Measurements from ENCODE around the gene BLOC1S4.

BLOC1S4 gene

GRCh38 chr4:6709230-6710114 lies 6.5 kb upstream of the BLOC1S4 start, which contains the start of gene MRFAP1L1:
Gene MRFAP1L1 (minus strand): TSS chr4:6709865. CDS start chr4:6709629, 236 bp downstream.
- peak; percentile 98 for DNase-seq (ENCODE audit: low read depth, low spot score)

DNA sequence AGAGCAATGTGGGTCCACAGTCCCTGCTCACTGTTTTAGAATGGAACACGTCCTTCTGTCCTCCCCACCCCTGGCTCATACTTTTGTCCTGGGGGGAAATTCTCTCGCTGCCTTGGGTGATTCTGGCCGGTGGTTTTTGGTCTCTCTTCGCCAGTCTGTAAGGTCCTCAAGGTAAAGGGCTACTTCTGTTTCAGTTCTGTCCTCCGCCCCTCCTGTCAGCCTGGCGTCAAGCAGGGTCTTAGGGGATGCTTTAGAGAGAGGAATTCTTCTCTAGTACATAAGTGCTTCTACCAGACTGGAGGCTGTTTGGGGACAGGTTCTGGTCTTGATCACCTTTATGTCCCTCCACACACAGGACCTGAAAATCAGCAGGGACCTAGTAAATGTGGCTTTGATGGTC lies 5.7 kb upstream of the BLOC1S4 start:
- TF ChIP-seq, protein P1, sequence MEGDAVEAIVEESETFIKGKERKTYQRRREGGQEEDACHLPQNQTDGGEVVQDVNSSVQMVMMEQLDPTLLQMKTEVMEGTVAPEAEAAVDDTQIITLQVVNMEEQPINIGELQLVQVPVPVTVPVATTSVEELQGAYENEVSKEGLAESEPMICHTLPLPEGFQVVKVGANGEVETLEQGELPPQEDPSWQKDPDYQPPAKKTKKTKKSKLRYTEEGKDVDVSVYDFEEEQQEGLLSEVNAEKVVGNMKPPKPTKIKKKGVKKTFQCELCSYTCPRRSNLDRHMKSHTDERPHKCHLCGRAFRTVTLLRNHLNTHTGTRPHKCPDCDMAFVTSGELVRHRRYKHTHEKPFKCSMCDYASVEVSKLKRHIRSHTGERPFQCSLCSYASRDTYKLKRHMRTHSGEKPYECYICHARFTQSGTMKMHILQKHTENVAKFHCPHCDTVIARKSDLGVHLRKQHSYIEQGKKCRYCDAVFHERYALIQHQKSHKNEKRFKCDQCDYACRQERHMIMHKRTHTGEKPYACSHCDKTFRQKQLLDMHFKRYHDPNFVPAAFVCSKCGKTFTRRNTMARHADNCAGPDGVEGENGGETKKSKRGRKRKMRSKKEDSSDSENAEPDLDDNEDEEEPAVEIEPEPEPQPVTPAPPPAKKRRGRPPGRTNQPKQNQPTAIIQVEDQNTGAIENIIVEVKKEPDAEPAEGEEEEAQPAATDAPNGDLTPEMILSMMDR (IDR thresholded peaks at IDR 0.05; ENCODE audit: low read depth, low read length), result no peak
- no peak for DNase-seq (ENCODE audit: low read depth, low spot score)
- peak overlapping the region; percentile 72 for H3K4me3 ChIP-seq (ENCODE audit: low read depth, low read length)
- in situ Hi-C loops (cut with HindIII; ENCODE audit: low sequenced_read_pairs), result no loop called here

More at GRCh38 chr4:6709230-6710114, 6.5 kb upstream of the BLOC1S4 start, which contains the start of gene MRFAP1L1:
- in situ Hi-C loops (cut with HindIII; ENCODE audit: low sequenced_read_pairs), result no loop called here
- peak within 1 kb of the TSS; percentile 72 for H3K4me3 ChIP-seq (ENCODE audit: low read depth, low read length)
- TF ChIP-seq, protein P1 (IDR thresholded peaks at IDR 0.05; ENCODE audit: low read depth, low read length), result no peak

GRCh38 chr4:6710996-6711395 lies 5.0 kb upstream of the BLOC1S4 start:
- in situ Hi-C loops (cut with HindIII; ENCODE audit: low sequenced_read_pairs), result no loop called here
- DNase-seq (ENCODE audit: low read depth, low spot score), result no peak
- no peak overlapping the region for H3K4me3 ChIP-seq (ENCODE audit: low read depth, low read length)
- TF ChIP-seq, protein P1 (IDR thresholded peaks at IDR 0.05; ENCODE audit: low read depth, low read length), result no peak

DNA sequence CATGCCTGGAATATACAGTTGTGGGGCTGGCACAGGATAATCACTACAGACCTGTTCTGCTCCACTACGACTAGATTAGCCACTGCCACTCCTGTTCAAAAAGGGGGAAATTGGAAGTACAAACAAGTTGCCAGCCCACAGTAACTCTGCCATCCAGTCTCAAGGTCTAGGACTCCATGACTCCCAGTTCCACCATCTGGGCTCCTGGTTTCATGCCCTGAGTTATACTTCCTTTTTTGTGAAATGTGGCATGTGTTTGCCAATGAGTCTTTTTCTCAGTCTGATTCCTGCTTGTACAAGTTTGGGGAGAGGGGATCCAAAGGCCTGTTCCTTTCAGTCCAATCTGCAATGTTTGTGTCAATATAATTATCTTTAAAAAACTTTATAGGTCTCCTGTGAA lies 1.0 kb upstream of the BLOC1S4 start:
- in situ Hi-C loops (cut with HindIII; ENCODE audit: low sequenced_read_pairs), result no loop called here
- no peak for DNase-seq (ENCODE audit: low read depth, low spot score)
- TF ChIP-seq, protein P1 (IDR thresholded peaks at IDR 0.05; ENCODE audit: low read depth, low read length), result no peak
- H3K4me3 ChIP-seq (ENCODE audit: low read depth, low read length), result no peak overlapping the region

GRCh38 chr4:6715704-6716017 lies 313 bp upstream of the BLOC1S4 start:
- TF ChIP-seq, protein P1 (IDR thresholded peaks at IDR 0.05; ENCODE audit: low read depth, low read length), result no peak
- H3K4me3 ChIP-seq (ENCODE audit: low read depth, low read length), result peak overlapping the region; percentile 80
- in situ Hi-C loops (cut with HindIII; ENCODE audit: low sequenced_read_pairs), result no loop called here
- DNase-seq (ENCODE audit: low read depth, low spot score), result no peak

GRCh38 chr4:6716958-6717655 lies 1.1 kb downstream of the BLOC1S4 start:
- in situ Hi-C loops (cut with HindIII; ENCODE audit: low sequenced_read_pairs), result no loop called here
- TF ChIP-seq, protein P1 (IDR thresholded peaks at IDR 0.05; ENCODE audit: low read depth, low read length), result no peak
- no peak for DNase-seq (ENCODE audit: low read depth, low spot score)
- H3K4me3 ChIP-seq (ENCODE audit: low read depth, low read length), result peak overlapping the region; percentile 80

Data from astrocyte of the spinal cord (primary cell).